Fibroblast of the aortic adventitia (primary cell): Measurements from ENCODE around the gene SPRY1. TPM values are rescaled to one million over a fixed set of nuclear protein-coding genes. Genes with fewer than 3 reads are reported as not detected.

Source experiments
- DNase-seq: peaks from one replicate; pipeline ENCODE4 v3.0.0-alpha.2; 2010; ENCODE audit warnings: low read depth
- H3K4me3 ChIP-seq: 2 replicates; pipeline ENCODE4 v1.5.1; 2011; ENCODE audit warnings: low read depth, mild to moderate bottlenecking, control low read depth, low read length, moderate library complexity
- CTCF ChIP-seq: IDR thresholded peaks from 2 replicates; pipeline ENCODE4 v1.5.1; 2011; ENCODE audit warnings: mild to moderate bottlenecking, low read length, control low read depth, inconsistent platforms; ENCODE audit not compliant: insufficient read depth
- total RNA-seq: library from RNA; depleted of rRNA; stranded (reverse); fragments of >200 nt; gene quantifications from 2 replicates; pipeline ENCODE4 v1.2.3, GENCODE V29; 2012; ENCODE audit warnings: low replicate concordance

SPRY1 gene
- total RNA-seq, 1 donor = 33.0 TPM

GRCh38 chr4:123359449-123360315 is 36.9 kb upstream of the SPRY1 start:
- no peak for DNase-seq
- H3K4me3 ChIP-seq = no peak overlapping the region
- TF ChIP-seq CTCF = no peak

- TF ChIP-seq CTCF = no peak
- H3K4me3 ChIP-seq = no peak overlapping the region
- DNase-seq = peak; percentile 93
These were observed 35.3 kb upstream of the SPRY1 start for GRCh38 chr4:123361195-123361861.

DNA sequence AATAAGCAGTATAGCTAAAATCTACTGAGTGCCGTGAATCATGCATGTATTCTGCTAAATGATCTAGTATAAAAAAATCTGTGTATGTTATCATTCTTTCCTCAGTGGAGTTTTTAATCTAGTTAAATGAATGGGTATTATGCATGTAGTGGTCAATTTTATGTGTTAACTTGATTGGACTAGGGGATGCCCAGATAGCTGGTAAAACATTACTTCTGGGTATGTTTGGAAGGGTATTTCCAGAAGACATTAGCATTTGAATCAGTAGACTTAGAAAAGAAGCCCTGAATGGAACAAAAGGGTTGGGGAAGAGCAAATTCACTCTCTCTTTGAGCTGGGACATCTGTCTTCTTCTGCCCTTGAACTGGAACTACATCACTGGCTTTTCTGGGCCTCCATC is 34.5 kb upstream of the SPRY1 start:
- H3K4me3 ChIP-seq = no peak overlapping the region
- no peak for DNase-seq
- no peak for TF ChIP-seq CTCF

GRCh38 chr4:123363729-123364128 is 32.9 kb upstream of the SPRY1 start:
- no peak overlapping the region for H3K4me3 ChIP-seq
- TF ChIP-seq CTCF = no peak
- no peak for DNase-seq

- TF ChIP-seq CTCF = no peak
- DNase-seq = no peak
- no peak overlapping the region for H3K4me3 ChIP-seq
These were observed 31.7 kb upstream of the SPRY1 start for GRCh38 chr4:123364906-123365305.

GRCh38 chr4:123365412-123365811 is 31.2 kb upstream of the SPRY1 start:
- no peak for DNase-seq
- TF ChIP-seq CTCF = no peak
- no peak overlapping the region for H3K4me3 ChIP-seq
